Stimulated activated CD8-positive, alpha-beta memory T cell treated with anti-CD3 and anti-CD28 coated beads, Interleukin-15, amount 100 ng/mL, for 1 hour (primary cell): Measurements from ENCODE around the gene NCBP3.
"Not testable (repeated sequence)": the region's sequence is repeated elsewhere in the genome, so short reads cannot be mapped to it uniquely, and the experiment has no call there.

Source experiments
- DNase-seq: peaks from one replicate; pipeline ENCODE4 v3.0.0-alpha.2; 2020; ENCODE audit warnings: low read depth

The NCBP3 gene

GRCh38 chr17:3847165-3847670 is 1.2 kb upstream of the NCBP3 start:
- DNase-seq, result no peak

- DNase-seq, result no peak
Observed at GRCh38 chr17:3846437-3847164, 555 bp upstream of the NCBP3 start.

GRCh38 chr17:3845291-3845620 is 790 bp downstream of the NCBP3 start:
- no peak for DNase-seq

- not testable (repeated sequence) for DNase-seq
Observed at GRCh38 chr17:3844556-3844955, 1.5 kb downstream of the NCBP3 start.

- no peak for DNase-seq
Observed at GRCh38 chr17:3843935-3844516, 2.0 kb downstream of the NCBP3 start.

GRCh38 chr17:3838206-3838605 is 7.8 kb downstream of the NCBP3 start:
- no peak for DNase-seq

- DNase-seq, result no peak
Observed at GRCh38 chr17:3836551-3836950, 9.5 kb downstream of the NCBP3 start.

GRCh38 chr17:3835410-3836229 is 10.4 kb downstream of the NCBP3 start:
- no peak for DNase-seq

GRCh38 chr17:3834811-3835210 is 11.2 kb downstream of the NCBP3 start:
- no peak for DNase-seq

GRCh38 chr17:3828852-3829232 is 17.2 kb downstream of the NCBP3 start:
- no peak for DNase-seq

- no peak for DNase-seq
Observed at GRCh38 chr17:3828151-3828851, 17.7 kb downstream of the NCBP3 start.

- DNase-seq, result peak; percentile 62
Observed at GRCh38 chr17:3827124-3827773, 18.8 kb downstream of the NCBP3 start.

GRCh38 chr17:3826191-3826590 is 19.9 kb downstream of the NCBP3 start:
- no peak for DNase-seq

GRCh38 chr17:3821101-3821500 is 24.9 kb downstream of the NCBP3 start:
- no peak for DNase-seq

- DNase-seq, result no peak
Observed at GRCh38 chr17:3818786-3819185, 27.3 kb downstream of the NCBP3 start.

- no peak for DNase-seq
Observed at GRCh38 chr17:3817851-3818605, 28.0 kb downstream of the NCBP3 start.

- no peak for DNase-seq
Observed at GRCh38 chr17:3815925-3816324, 30.1 kb downstream of the NCBP3 start.

- DNase-seq, result no peak
Observed at GRCh38 chr17:3815122-3815521, 30.9 kb downstream of the NCBP3 start.

GRCh38 chr17:3814361-3814760 is 31.7 kb downstream of the NCBP3 start:
- no peak for DNase-seq

- no peak for DNase-seq
Observed at GRCh38 chr17:3813171-3813570, 32.9 kb downstream of the NCBP3 start.

GRCh38 chr17:3812771-3813170 is 33.3 kb downstream of the NCBP3 start:
- DNase-seq, result no peak
